OCI-LY1 (cell line): ENCODE data around the gene CRACR2B.

Source experiments
- CTCF ChIP-seq: fragments of 200-600 bp; sonication (generic), shearing (Covaris generic); IDR thresholded peaks from 2 replicates; pipeline ENCODE4 v1.5.1; 2017; ENCODE audit warnings: mild to moderate bottlenecking, antibody characterized with exemption, low read length, moderate library complexity, mixed read lengths
- EZH2 ChIP-seq: fragments of 200-600 bp; sonication (generic), shearing (Covaris generic); IDR thresholded peaks from 2 replicates; pipeline ENCODE4 v1.8.0; 2017; ENCODE audit warnings: borderline replicate concordance, mixed run types, mild to moderate bottlenecking, antibody characterized with exemption, low read length, moderate library complexity, mixed read lengths

DNA sequence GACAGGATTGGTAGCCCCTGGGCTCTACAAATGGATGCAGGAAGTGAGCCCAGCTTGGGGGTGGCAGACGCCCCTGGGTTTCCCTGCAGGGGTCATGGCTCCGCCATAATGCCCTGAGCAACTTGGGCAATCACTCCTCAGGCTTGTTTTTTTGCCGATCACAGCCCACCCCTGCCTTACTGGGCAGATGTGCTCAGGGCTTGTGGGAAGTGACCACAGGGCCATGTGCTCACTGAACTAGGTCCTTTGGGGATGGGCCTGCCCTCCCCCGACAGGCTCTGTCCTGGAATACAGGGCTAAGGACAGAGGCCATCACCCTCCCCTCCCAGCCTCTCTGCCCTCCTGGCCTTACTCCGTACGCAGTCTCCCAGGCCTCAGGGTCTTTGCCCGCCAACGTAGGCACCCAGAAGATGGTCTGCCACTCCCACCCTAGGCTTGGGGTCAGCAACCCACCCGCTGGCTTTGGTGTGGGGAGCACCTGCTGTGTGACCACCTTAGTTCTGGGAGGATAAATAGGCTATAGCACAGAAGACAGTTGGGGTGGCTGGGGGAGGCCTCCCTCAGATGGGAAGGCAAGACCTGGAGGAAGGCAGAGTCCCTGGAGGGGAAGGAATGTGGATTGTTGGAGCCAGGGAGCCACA is 14.1 kb upstream of the CRACR2B start:
- TF ChIP-seq CTCF (no peak), EZH2 (no peak)
